H54 (cell line): ENCODE results near the gene GNAT1.
"Not testable (repeated sequence)": the region's sequence is repeated elsewhere in the genome, so short reads cannot be mapped to it uniquely, and the experiment has no call there.

Experiments
- DNase-seq: peaks from one replicate; pipeline ENCODE4 v3.0.0; 2011; ENCODE audit warnings: low spot score, mixed read lengths; ENCODE audit not compliant: insufficient read length
- FAIRE-seq: peaks from 3 replicates; lab custom pipeline; 2011; peaks lifted over from hg19 to GRCh38; lab: Jason Lieb, UNC
- POLR2A ChIP-seq: IDR thresholded peaks from 2 replicates; pipeline ENCODE4 v1.6.1; 2011; ENCODE audit warnings: low read depth, mild to moderate bottlenecking, low read length

Gene GNAT1

DNA sequence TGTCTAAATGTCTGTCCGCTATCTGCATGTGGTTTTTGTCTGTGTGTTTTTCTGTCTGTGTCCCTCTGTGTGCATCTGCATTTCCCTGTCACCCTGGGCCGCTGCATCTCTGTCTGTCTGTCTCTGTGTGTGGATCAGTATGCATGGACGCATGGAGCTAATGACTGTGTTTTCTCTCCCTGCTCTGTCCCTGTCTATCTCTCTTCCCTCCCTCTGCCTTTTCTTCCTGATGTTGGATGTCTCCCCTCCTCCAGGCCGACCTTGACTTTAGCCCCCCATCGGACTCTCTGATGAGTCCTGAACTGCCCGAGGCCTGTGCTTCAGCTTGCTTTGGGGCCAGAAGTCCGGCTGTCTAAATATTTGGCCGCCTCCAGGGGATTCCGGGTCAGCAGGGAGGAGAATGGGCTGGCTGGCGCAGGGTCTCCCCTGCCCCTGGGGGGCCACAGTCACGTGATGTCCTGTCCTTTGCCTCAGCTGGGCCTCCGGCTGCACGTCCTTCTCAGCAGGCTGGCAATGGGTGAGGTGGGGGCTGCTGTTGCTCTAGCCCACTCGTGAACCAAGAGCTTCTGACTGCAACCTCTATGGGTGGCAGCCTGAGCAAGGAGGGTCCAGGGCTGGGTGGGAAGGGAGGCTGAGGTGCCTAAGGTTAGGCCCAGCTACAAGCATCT, 17.4 kb downstream of the GNAT1 start:
- DNase-seq (no peak), FAIRE-seq (no peak)
- TF ChIP-seq POLR2A: no peak

DNA sequence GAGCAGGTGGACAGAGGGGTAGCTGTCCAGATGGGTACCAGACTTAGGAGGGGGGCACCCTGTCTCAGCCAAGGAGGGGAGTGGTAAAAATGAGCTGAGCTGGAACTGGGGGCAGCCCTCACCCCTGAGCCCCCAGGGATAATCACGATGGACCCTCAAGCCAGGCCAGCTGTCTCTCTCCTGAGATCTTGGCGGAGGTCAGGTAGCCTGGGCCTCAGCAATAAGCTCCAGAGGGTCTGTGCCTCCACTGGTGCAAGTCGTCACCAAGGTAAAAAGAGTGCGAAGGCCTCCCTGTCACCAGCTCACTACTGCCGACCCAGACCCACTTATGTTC, 18.7 kb downstream of the GNAT1 start:
- TF ChIP-seq POLR2A: no peak
- no peak for FAIRE-seq
- DNase-seq: no peak

- no peak for DNase-seq
- no peak for FAIRE-seq
- no peak for TF ChIP-seq POLR2A
Measured at GRCh38 chr3:50210510-50211367, 19.3 kb downstream of the GNAT1 start.

DNA sequence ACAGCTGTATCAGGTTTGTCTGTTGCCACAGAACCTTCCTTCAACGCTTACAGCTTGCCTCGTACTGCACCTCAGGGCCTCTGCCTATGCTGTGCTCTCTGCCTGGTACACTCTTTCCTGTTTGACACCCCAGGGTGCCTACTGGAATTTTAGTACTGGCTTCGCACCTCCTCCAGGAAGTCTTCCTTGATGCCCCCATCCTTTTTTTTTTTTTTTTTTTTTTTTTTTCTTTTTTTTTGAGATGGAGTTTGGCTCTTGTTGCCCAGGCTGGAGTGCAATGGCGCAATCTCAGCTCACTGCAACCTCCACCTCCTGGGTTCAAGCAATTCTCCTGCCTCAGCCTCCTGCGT, 19.9 kb downstream of the GNAT1 start:
- FAIRE-seq, DNase-seq: not testable (repeated sequence)

GRCh38 chr3:50211930-50212329, 20.5 kb downstream of the GNAT1 start:
- no peak for TF ChIP-seq POLR2A
- no peak for FAIRE-seq
- no peak for DNase-seq

GRCh38 chr3:50212502-50212901, 21.1 kb downstream of the GNAT1 start:
- TF ChIP-seq POLR2A: no peak
- DNase-seq: no peak
- FAIRE-seq: no peak

GRCh38 chr3:50212971-50213370, 21.6 kb downstream of the GNAT1 start:
- FAIRE-seq: no peak
- DNase-seq: no peak
- no peak for TF ChIP-seq POLR2A

- TF ChIP-seq POLR2A: no peak
- no peak for DNase-seq
- no peak for FAIRE-seq
Measured at GRCh38 chr3:50213373-50213772, 22.0 kb downstream of the GNAT1 start.

- TF ChIP-seq POLR2A: no peak
- DNase-seq (no peak), FAIRE-seq (no peak)
Measured at GRCh38 chr3:50214824-50215223, 23.4 kb downstream of the GNAT1 start.

DNA sequence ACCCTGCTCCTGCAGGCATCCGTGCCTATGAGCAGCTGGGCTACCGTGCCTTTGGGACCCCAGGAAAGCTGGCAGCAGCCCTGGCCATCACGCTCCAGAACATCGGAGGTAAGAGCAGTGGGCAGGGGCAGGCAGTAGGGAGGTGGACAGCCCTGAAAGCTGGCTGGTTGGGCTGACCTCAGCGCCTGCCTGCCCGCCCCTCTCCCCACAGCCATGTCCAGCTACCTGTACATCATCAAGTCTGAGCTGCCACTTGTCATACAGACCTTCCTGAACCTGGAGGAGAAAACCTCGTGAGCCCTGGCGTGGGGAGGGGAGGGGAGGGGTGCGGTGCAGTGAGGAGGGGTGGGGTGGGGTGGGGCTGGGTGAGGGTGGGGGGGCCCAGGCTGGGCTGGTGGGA, 24.1 kb downstream of the GNAT1 start:
- no peak for TF ChIP-seq POLR2A
- no peak for DNase-seq
- no peak for FAIRE-seq

DNA sequence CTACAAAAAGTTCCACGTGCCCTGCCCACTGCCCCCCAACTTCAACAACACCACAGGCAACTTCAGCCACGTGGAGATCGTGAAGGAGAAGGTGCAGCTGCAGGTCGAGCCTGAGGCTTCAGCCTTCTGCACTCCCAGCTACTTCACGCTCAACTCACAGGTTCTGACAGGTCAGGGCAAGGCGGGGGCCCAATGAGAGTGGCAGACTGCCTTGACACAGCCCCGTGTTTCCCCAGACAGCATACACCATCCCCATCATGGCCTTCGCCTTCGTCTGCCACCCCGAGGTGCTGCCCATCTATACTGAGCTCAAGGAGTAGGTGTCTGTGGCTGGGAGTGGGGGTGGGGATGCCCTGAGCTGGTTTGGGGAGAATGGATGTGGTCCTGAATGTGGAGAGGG, 26.3 kb downstream of the GNAT1 start:
- no peak for FAIRE-seq

DNA sequence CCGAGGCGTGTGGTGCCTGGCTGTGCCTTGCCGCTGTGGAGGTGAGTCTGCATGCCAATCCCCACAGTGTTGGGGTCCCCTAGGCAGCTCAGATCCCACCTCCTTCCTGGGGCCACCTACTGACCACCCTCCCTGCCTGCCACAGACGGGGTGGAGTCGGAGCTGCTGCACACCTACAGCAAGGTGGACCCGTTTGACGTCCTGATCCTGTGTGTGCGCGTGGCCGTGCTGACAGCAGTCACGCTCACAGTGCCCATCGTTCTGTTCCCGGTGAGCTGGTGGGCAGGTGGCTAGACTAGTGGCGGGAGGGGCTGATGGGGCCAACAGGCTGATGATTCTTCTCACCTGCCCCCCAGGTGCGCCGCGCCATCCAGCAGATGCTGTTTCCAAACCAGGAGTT, 27.0 kb downstream of the GNAT1 start:
- FAIRE-seq (no peak), DNase-seq (no peak)
- no peak for TF ChIP-seq POLR2A

More for the DNA sequence above, 26.3 kb downstream of the GNAT1 start:
- TF ChIP-seq POLR2A: no peak
- no peak for DNase-seq

- FAIRE-seq: no peak
- DNase-seq: no peak
- no peak for TF ChIP-seq POLR2A
Measured at GRCh38 chr3:50219285-50219684, 27.9 kb downstream of the GNAT1 start.

- no peak for FAIRE-seq
- DNase-seq: no peak
- no peak for TF ChIP-seq POLR2A
Measured at GRCh38 chr3:50220109-50220508, 28.7 kb downstream of the GNAT1 start.

DNA sequence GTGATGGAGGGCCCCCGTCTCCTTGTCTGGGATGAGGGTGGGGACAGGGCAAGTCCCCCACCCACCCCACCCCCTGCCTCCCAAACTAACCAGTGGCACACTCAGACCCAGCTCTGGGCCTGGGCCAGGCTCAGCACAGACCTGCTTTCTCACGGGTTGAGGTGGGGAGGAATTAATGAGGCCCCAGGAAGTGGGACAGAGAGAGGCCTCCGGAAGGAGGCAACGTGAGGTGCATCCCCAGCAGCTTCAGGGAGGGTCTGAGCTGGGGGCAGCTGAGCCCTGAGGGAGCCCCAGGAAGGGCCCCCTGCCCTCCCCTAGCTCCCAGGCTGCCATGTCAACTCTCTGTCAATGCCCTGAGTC, 29.6 kb downstream of the GNAT1 start:
- TF ChIP-seq POLR2A: no peak
- no peak for DNase-seq
- no peak for FAIRE-seq
